Measurements from ENCODE around the gene MT1M.

The MT1M gene

DNA sequence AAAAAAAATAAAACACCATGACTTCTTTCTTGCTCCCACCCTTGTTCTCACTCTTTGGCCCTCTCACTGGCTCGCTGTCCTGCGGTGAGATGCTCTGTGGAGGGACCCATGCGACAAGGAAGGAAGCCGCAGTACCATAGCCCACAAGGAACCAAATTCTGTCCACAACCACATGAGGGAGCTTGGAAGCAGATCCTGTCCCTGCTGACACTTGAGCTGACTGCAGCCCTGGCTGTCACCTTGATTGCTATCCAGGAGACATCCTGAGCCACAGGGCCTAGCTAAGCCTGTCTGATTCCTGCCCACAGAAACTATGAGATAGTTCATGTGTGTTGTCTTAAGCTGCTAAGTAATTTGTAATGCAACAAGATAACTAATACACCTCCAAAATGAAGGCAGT is 28.9 kb upstream of the MT1M start:
- DNase-seq (ENCODE audit: low read depth in 1 of 2, low spot score in 1 of 2): peak; percentile 60 to 84
- no peak for TF ChIP-seq JUND (IDR thresholded peaks at IDR 0.05; ENCODE audit: low read depth)
- in situ Hi-C loops (cut with HindIII; ENCODE audit: low pct_unique_long_range_greater_than_20kb, low sequenced_read_pairs): no loop called here

DNA sequence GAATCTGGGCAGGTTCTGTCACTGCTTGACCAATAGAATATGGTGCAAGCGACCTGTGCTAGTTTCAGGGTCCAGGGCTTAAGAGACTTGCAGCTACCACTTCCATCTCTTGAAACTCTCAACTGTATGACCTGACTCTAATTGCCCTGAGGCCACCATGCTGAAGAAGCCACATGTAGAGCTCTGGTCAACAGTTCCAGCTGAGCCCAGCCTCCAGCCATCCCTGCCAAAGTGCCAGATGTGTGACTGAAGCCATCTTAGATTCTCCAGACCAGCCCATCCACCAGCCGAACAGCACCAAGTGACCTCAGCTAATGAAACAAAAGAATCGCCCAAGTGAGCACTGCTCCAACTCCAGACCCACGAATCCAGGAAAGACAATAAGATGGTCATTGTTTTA is 27.5 kb upstream of the MT1M start:
- no peak for DNase-seq (ENCODE audit: low read depth in 1 of 2, low spot score in 1 of 2)
- no peak for TF ChIP-seq JUND (IDR thresholded peaks at IDR 0.05; ENCODE audit: low read depth)
- in situ Hi-C loops (cut with HindIII; ENCODE audit: low pct_unique_long_range_greater_than_20kb, low sequenced_read_pairs): no loop called here

DNA sequence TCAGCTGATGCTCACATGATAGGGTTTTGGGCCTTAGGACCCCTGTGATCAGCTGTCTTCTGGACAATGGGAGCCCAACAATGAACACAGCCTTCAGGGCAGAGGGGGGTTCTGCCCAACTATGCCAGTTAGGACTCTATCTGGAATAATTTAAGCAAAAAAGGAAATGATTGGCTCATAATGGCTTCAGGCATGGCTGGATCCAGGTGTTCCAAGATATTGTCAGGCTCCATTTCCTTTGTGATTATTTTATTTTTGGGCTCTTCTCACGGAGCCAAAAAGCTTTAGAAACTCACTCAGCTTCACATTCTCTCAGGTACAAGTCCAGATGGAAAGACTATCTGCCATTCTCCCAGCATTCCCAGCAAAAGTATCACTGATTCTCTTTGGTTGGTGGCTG is 27.0 kb upstream of the MT1M start:
- TF ChIP-seq JUND (IDR thresholded peaks at IDR 0.05; ENCODE audit: low read depth): no peak
- DNase-seq (ENCODE audit: low read depth in 1 of 2, low spot score in 1 of 2): no peak
- in situ Hi-C loops (cut with HindIII; ENCODE audit: low pct_unique_long_range_greater_than_20kb, low sequenced_read_pairs): no loop called here

DNA sequence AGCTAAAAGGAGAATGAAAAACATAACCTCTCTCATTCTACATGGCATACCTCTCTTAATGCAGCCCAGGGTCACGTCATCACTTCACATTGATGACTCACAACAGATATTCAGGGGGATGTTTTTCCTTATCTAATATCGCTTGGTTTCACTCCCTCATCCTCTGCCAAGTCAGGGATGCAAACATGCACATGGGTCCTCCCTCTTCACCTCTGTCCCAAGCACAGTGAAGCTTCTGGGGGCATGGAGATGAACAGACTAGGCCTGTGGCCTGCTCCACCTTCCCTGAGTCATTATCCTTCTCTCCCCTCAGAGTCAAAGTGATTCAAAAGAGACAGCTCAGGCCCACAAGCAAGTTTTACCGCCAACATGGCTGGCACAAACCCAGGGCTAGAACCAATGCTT is 26.4 kb upstream of the MT1M start:
- in situ Hi-C loops (cut with HindIII; ENCODE audit: low pct_unique_long_range_greater_than_20kb, low sequenced_read_pairs): no loop called here
- no peak for TF ChIP-seq JUND (IDR thresholded peaks at IDR 0.05; ENCODE audit: low read depth)
- DNase-seq (ENCODE audit: low read depth in 1 of 2, low spot score in 1 of 2): no peak

DNA sequence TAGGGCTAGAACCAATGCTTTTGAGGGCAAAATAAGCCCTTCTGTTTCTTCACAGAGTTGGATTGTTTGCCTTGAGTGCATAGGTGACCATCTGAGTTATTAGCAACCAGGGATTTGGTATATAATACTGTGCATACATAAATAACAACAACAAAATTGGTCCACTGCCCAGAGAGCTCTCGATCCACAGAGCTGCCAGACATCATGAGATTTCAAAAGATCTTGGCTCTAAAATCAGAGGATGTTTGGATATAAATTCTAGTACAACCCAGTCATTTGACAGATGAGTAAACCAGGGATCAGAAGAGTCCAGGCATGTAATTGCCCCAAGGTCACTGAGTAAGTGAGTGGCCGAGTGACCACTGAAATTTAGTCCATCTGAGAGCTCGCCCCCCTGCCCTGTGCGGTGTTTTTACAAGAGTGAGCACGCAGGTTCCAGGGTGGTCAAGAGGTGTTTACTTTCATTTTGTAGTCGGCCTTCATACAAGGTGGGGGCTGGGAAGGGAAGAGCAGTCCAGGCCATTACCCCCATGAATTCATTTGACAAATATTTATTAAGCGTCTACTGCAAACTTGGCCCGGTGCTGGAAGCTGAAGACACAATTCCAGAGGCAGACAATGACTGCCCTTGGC is 25.9 kb upstream of the MT1M start:
- DNase-seq (ENCODE audit: low read depth in 1 of 2, low spot score in 1 of 2): no peak
- in situ Hi-C loops (cut with HindIII; ENCODE audit: low pct_unique_long_range_greater_than_20kb, low sequenced_read_pairs): no loop called here
- TF ChIP-seq JUND (IDR thresholded peaks at IDR 0.05; ENCODE audit: low read depth): no peak

DNA sequence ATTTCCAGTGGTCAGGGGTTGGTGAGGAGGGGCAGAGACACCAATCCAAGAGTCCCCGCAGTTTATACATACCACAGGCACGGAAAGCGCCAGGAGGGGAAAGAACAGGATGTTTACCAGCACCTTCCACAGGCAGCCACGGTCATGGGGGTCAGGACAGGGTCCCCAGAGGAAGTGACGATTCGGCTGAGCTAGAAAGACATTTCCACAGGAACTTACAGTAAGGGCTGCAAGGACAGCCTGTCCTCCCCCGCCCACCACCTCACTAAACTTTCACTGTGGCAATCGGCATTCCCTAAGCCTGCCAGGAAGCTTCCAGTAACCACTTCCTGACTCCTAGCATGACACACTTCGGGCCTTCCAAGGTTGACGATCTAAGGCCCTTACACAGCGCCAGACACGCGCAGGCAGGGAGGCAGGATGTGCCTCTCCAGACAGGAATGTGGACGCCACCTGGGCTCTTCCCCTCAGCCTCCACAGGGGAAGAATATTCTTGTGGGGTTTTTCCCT is 25.3 kb upstream of the MT1M start:
- in situ Hi-C loops (cut with HindIII; ENCODE audit: low pct_unique_long_range_greater_than_20kb, low sequenced_read_pairs): no loop called here
- DNase-seq (ENCODE audit: low read depth in 1 of 2, low spot score in 1 of 2): peak in 1 of 2 experiments; percentile 87
- no peak for TF ChIP-seq JUND (IDR thresholded peaks at IDR 0.05; ENCODE audit: low read depth)

DNA sequence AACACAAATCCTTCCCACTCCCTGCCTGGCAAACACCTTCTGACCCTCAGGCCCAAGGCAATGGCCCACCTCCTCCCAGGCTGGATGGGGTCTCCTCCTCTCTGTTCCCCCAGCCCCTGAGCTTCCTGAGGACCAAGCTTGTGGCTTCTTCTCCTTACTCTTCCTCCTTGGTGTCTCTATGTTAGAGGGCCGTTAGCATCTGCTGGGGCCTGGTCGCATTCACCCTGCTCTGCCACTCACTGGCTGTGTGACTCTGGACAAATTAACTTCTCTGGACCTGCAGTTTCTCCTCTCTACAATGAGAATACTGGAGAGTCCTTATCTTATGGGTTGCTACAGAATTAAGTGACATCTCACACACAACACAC is 24.8 kb upstream of the MT1M start:
- in situ Hi-C loops (cut with HindIII; ENCODE audit: low pct_unique_long_range_greater_than_20kb, low sequenced_read_pairs): no loop called here
- DNase-seq (ENCODE audit: low read depth in 1 of 2, low spot score in 1 of 2): no peak
- TF ChIP-seq JUND (IDR thresholded peaks at IDR 0.05; ENCODE audit: low read depth): no peak

DNA sequence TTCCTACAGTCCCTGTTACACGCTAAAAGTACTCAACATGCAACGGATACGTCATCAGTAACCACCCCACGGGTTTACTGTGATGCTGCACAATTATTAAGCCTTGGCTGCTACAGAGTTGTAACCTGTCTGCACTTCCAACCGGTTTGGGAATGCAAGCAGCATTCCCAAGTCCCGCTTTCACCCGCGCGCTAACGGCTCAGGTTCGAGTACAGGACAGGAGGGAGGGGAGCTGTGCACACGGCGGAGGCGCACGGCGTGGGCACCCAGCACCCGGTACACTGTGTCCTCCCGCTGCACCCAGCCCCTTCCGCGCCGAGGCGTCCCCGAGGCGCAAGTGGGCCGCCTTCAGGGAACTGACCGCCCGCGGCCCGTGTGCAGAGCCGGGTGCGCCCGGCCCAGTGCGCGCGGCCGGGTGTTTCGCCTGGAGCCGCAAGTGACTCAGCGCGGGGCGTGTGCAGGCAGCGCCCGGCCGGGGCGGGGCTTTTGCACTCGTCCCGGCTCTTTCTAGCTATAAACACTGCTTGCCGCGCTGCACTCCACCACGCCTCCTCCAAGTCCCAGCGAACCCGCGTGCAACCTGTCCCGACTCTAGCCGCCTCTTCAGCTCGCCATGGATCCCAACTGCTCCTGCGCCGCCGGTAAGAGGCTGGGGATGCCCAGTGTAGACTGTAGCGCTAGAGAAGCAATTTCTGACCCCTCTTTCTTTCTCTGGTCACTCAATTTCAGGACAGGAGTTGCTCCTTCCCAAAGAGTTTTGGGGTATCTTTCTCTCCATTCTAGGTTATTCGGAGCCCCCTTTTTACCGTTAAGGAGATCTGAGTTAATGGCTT is 24.2 kb upstream of the MT1M start, which contains the start of gene MT2A:
Gene MT2A, plus strand, starts transcription at position 542 of the 833 bp plus-strand sequence. Its CDS starts 72 bp downstream, at position 614.
- peak; percentile 78 to 95 for DNase-seq (ENCODE audit: low read depth in 1 of 2, low spot score in 1 of 2)
- TF ChIP-seq JUND (IDR thresholded peaks at IDR 0.05; ENCODE audit: low read depth): no peak
- in situ Hi-C loops (cut with HindIII; ENCODE audit: low pct_unique_long_range_greater_than_20kb, low sequenced_read_pairs): no loop called here

DNA sequence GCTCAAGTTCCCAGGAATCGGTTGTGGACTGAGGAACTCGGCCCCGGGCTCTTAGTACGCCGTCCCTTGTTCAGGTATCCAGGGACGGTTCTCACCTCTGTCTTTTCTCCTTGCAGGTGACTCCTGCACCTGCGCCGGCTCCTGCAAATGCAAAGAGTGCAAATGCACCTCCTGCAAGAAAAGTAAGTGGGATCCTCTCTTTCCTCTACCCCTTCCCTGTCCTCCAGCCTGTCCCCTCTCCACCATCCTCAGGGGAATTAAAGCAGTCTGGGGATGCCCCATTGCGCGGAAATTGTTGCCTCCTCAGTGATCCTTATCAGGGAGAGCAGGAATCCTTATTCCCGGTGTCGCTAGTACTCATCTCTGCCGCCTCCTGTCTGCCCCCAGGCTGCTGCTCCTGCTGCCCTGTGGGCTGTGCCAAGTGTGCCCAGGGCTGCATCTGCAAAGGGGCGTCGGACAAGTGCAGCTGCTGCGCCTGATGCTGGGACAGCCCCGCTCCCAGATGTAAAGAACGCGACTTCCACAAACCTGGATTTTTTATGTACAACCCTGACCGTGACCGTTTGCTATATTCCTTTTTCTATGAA is 23.5 kb upstream of the MT1M start:
- no peak for TF ChIP-seq JUND (IDR thresholded peaks at IDR 0.05; ENCODE audit: low read depth)
- DNase-seq (ENCODE audit: low read depth in 1 of 2, low spot score in 1 of 2): no peak
- in situ Hi-C loops (cut with HindIII; ENCODE audit: low pct_unique_long_range_greater_than_20kb, low sequenced_read_pairs): no loop called here

DNA sequence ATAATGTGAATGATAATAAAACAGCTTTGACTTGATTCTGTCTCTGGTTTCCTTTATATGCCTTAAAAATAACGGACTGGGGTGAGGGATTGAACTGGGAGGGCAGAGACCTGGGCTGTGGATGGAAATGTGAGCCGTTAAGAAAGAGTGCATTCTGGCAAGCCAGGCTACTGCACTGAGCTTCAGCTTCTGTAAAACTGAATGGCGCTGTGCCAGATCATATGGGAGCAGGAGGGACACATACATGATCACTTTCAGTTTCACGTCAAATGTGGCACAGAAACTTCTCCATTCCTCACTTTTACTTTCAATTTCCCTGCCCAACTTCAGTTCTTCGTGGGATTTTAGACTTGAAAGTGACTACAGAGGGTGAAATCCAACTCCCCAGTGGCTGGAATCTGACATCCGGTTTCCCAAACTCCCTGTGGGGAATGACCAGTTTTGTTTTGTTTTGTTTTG is 23.0 kb upstream of the MT1M start:
- in situ Hi-C loops (cut with HindIII; ENCODE audit: low pct_unique_long_range_greater_than_20kb, low sequenced_read_pairs): no loop called here
- no peak for TF ChIP-seq JUND (IDR thresholded peaks at IDR 0.05; ENCODE audit: low read depth)
- peak in 1 of 2 experiments; percentile 58 for DNase-seq (ENCODE audit: low read depth in 1 of 2, low spot score in 1 of 2)

DNA sequence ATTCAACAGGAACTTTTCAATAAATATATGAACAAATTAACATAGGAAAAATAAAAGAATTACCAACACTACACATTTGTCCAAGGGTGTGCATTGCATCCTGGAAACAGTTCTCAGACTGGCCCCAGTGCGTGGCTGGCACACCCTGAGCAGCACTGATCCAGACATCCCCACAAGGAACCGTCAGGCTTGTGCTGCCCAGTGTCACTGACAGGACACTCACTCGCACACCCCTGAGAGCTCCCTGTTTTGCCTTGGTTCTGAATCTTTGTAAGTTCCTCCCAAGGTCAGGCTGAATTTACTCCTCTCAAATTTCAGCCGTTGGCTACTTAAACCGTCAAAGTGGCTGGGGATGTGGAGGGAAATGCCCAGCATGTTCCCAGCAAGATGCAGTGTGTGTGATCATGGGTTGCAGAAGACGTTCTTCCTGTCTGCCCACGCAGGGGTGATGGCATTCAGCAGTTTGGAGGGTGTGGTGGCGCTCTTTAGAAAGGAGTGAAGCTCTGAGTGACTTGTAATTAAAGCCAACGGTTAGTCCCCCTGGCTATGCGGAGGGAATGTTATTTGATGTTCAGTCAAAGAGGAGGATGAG is 22.3 kb upstream of the MT1M start:
- in situ Hi-C loops (cut with HindIII; ENCODE audit: low pct_unique_long_range_greater_than_20kb, low sequenced_read_pairs): no loop called here
- TF ChIP-seq JUND (IDR thresholded peaks at IDR 0.05; ENCODE audit: low read depth): no peak
- peak in 1 of 2 experiments; percentile 87 for DNase-seq (ENCODE audit: low read depth in 1 of 2, low spot score in 1 of 2)

DNA sequence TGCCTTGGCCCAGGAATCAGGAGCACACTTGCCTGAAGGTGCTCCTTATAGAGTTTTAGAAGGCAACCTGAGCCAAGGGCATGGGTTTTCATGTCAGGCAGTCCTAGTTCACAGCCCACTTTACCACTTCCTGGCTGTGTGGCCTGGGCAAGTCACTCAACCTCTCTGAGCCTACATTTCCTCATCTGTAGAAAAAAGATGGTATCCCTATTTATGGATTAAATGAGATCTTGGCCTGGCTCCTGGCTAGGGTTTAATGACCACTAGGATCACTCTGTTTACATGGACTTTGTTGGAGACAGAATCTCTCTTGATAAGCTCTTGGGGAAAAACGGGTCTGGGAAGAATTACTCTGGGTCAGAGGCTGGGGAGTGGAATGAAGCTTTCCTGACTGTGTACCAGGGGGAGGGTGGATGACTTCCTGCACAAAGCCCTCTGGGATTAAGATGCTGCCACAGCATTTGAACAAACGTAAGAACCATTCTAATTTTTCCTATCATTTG is 21.8 kb upstream of the MT1M start:
- DNase-seq (ENCODE audit: low read depth in 1 of 2, low spot score in 1 of 2): no peak
- no peak for TF ChIP-seq JUND (IDR thresholded peaks at IDR 0.05; ENCODE audit: low read depth)
- in situ Hi-C loops (cut with HindIII; ENCODE audit: low pct_unique_long_range_greater_than_20kb, low sequenced_read_pairs): no loop called here
